Measurements from ENCODE around the gene VCL. TPM values are rescaled to one million over a fixed set of nuclear protein-coding genes. Genes with fewer than 3 reads are reported as not detected.
A peak's percentile ranks its signal among the peaks of the same experiment; 100 is the strongest.

The VCL gene
- total RNA-seq, 1 experiment from 2014 or later = 92.2 TPM

- no peak for DNase-seq
- BruUV-seq (replicated peaks) = no TSS peak
- Histone ChIP-seq H3K9me3 (no peaks in the 10 kb centered on the region), H3K4me1 (peaks cover 34% of the 10 kb centered on the region), H3K4me3 (ENCODE audit: low read depth, low read length) (no peak overlapping the region), H3K27me3 (replicated peaks; ENCODE audit: control insufficient read depth, insufficient read depth, low read length) (no peaks in the 10 kb centered on the region), H3K36me3 (ENCODE audit: control insufficient read depth, insufficient read depth, low read length) (no peaks in the 10 kb centered on the region; the same call in 1 of the 2 replicates)
- no peaks in the 10 kb centered on the region for H3K9me3 Mint-ChIP-seq (ENCODE audit: unreplicated experiment)
- H3K4me3 Mint-ChIP-seq (ENCODE audit: unreplicated experiment) = peak overlapping the region; percentile 7
- CTCF ChIA-PET = interaction anchor here (0.5 kb wide), 1 partner anchor 50 kb away, joined by 4 read pairs; no protein-coding TSS in a partner anchor
- H3K27ac Mint-ChIP-seq (ENCODE audit: unreplicated experiment) = peak overlapping the region; percentile 0
- H3K27me3 Mint-ChIP-seq (ENCODE audit: insufficient read depth, unreplicated experiment) = no peaks in the 10 kb centered on the region
- peaks cover 29% of the 10 kb centered on the region for H3K36me3 Mint-ChIP-seq (ENCODE audit: insufficient read depth, unreplicated experiment)
- intact Hi-C loops (cut with micrococcal nuclease; ENCODE audit: unreplicated experiment) = no loop called here
- H3K4me1 Mint-ChIP-seq (ENCODE audit: low read depth, unreplicated experiment) = peaks cover 20% of the 10 kb centered on the region
- no peak for TF ChIP-seq CTCF (IDR thresholded peaks at IDR 0.05; ENCODE audit: insufficient read depth in 1 of 2, low read depth in 1 of 2, low read length in 1 of 2, severe bottlenecking in 1 of 2, unreplicated experiment in 1 of 2)
- POLR2A ChIA-PET = no interaction called here
Observed at GRCh38 chr10:74000892-74001669, 3.2 kb downstream of the VCL start.

- ChIA-PET CTCF (no interaction called here), POLR2A (interaction anchor here (0.7 kb wide), 1 partner anchor 52 kb away, joined by 3 read pairs; no protein-coding TSS in a partner anchor)
- Histone ChIP-seq H3K4me3 (ENCODE audit: low read depth, low read length) (no peak overlapping the region), H3K27me3 (replicated peaks; ENCODE audit: control insufficient read depth, insufficient read depth, low read length) (no peaks in the 10 kb centered on the region), H3K4me1 (peaks cover 19% of the 10 kb centered on the region; the same call in 1 of the 2 replicates), H3K36me3 (ENCODE audit: control insufficient read depth, insufficient read depth, low read length) (no peaks in the 10 kb centered on the region), H3K9me3 (no peaks in the 10 kb centered on the region)
- DNase-seq = no peak
- no peak for TF ChIP-seq CTCF (IDR thresholded peaks at IDR 0.05; ENCODE audit: insufficient read depth in 1 of 2, low read depth in 1 of 2, low read length in 1 of 2, severe bottlenecking in 1 of 2, unreplicated experiment in 1 of 2)
- intact Hi-C loops (cut with micrococcal nuclease; ENCODE audit: unreplicated experiment) = no loop called here
- no peak overlapping the region for H3K4me3 Mint-ChIP-seq (ENCODE audit: unreplicated experiment)
- no peaks in the 10 kb centered on the region for H3K9me3 Mint-ChIP-seq (ENCODE audit: unreplicated experiment)
- no peak overlapping the region for H3K27ac Mint-ChIP-seq (ENCODE audit: unreplicated experiment)
- H3K4me1 Mint-ChIP-seq (ENCODE audit: low read depth, unreplicated experiment) = peaks cover 7% of the 10 kb centered on the region
- H3K36me3 Mint-ChIP-seq (ENCODE audit: insufficient read depth, unreplicated experiment) = peaks cover 24% of the 10 kb centered on the region
- no TSS peak for BruUV-seq (replicated peaks)
- no peaks in the 10 kb centered on the region for H3K27me3 Mint-ChIP-seq (ENCODE audit: insufficient read depth, unreplicated experiment)
Observed at GRCh38 chr10:74006269-74006668, 8.4 kb downstream of the VCL start.

- H3K4me3 Mint-ChIP-seq (ENCODE audit: unreplicated experiment) = no peak overlapping the region
- peaks cover 6% of the 10 kb centered on the region; the same call in 1 of the 2 replicates for H3K4me1 ChIP-seq
- no peaks in the 10 kb centered on the region for H3K9me3 Mint-ChIP-seq (ENCODE audit: unreplicated experiment)
- ChIA-PET POLR2A (no interaction called here), CTCF (no interaction called here)
- no peaks in the 10 kb centered on the region for H3K4me1 Mint-ChIP-seq (ENCODE audit: low read depth, unreplicated experiment)
- no peak overlapping the region for H3K4me3 ChIP-seq (ENCODE audit: low read depth, low read length)
- BruUV-seq (replicated peaks) = no TSS peak
- H3K36me3 ChIP-seq (ENCODE audit: control insufficient read depth, insufficient read depth, low read length) = no peaks in the 10 kb centered on the region
- intact Hi-C loops (cut with micrococcal nuclease; ENCODE audit: unreplicated experiment) = no loop called here
- no peak for TF ChIP-seq CTCF (IDR thresholded peaks at IDR 0.05; ENCODE audit: insufficient read depth in 1 of 2, low read depth in 1 of 2, low read length in 1 of 2, severe bottlenecking in 1 of 2, unreplicated experiment in 1 of 2)
- H3K36me3 Mint-ChIP-seq (ENCODE audit: insufficient read depth, unreplicated experiment) = peaks cover 15% of the 10 kb centered on the region
- DNase-seq = no peak
- no peaks in the 10 kb centered on the region for H3K27me3 ChIP-seq (replicated peaks; ENCODE audit: control insufficient read depth, insufficient read depth, low read length)
- no peaks in the 10 kb centered on the region for H3K27me3 Mint-ChIP-seq (ENCODE audit: insufficient read depth, unreplicated experiment)
- H3K9me3 ChIP-seq = no peaks in the 10 kb centered on the region
- H3K27ac Mint-ChIP-seq (ENCODE audit: unreplicated experiment) = no peak overlapping the region
Observed at GRCh38 chr10:74008212-74008731, 10.4 kb downstream of the VCL start.
